Liver (tissue), 3 donors: ENCODE measurements around the gene HASPIN.

Experiments used
- JUND ChIP-seq, 2 donors: IDR thresholded peaks; 2 replicates each; pipeline ENCODE4 v1.6.1; 2016; ENCODE audit warnings: antibody characterized with exemption in 2 of 2
- REST ChIP-seq: IDR thresholded peaks from 2 replicates; pipeline ENCODE4 v1.6.1; 2016; ENCODE audit warnings: antibody characterized with exemption, mild to moderate bottlenecking
- TAF1 ChIP-seq: conservative IDR thresholded peaks from 2 replicates; pipeline ENCODE4 v1.6.1; 2016; ENCODE audit warnings: antibody characterized with exemption, mild to moderate bottlenecking
- TF ChIP-seq, protein P1 (sequence below): fragments of 150-350 bp; IDR thresholded peaks from 2 replicates; pipeline ENCODE4 v1.5.1; 2017; ENCODE audit warnings: improper control_type of control experiment, low read depth, low read length; ENCODE audit not compliant: missing input control
- TF ChIP-seq, protein P2 (sequence below): IDR thresholded peaks from 2 replicates; pipeline ENCODE4 v1.6.1; 2016; ENCODE audit warnings: antibody characterized with exemption
- donor health status: healthy.
- donor health status: healthy.

DNA sequence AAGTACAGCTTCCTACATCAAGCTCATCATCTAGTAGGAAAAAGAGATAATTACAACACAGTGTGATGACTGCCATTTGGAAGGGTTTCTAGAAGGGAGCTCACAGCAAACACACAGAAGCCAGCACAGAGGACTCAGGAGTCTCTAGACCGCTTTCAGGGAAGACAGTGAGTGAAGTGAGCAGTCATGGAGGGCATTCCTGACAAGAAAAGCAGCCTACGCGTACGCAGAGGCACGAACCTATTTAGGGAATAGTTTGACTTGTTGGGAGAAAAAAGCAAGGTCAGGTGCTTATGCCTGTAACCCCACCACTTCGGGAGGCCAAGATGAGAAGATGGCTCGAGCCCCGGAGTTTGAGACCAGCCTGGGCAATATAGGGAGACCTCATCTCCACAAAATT is 8.4 kb upstream of the HASPIN start:
- TF ChIP-seq, protein P1, sequence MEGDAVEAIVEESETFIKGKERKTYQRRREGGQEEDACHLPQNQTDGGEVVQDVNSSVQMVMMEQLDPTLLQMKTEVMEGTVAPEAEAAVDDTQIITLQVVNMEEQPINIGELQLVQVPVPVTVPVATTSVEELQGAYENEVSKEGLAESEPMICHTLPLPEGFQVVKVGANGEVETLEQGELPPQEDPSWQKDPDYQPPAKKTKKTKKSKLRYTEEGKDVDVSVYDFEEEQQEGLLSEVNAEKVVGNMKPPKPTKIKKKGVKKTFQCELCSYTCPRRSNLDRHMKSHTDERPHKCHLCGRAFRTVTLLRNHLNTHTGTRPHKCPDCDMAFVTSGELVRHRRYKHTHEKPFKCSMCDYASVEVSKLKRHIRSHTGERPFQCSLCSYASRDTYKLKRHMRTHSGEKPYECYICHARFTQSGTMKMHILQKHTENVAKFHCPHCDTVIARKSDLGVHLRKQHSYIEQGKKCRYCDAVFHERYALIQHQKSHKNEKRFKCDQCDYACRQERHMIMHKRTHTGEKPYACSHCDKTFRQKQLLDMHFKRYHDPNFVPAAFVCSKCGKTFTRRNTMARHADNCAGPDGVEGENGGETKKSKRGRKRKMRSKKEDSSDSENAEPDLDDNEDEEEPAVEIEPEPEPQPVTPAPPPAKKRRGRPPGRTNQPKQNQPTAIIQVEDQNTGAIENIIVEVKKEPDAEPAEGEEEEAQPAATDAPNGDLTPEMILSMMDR: no peak
- TF ChIP-seq, protein P2, sequence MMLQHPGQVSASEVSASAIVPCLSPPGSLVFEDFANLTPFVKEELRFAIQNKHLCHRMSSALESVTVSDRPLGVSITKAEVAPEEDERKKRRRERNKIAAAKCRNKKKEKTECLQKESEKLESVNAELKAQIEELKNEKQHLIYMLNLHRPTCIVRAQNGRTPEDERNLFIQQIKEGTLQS: no peak
- TF ChIP-seq REST (no peak), JUND (IDR thresholded peaks at IDR 0.05) (no peak), TAF1 (no peak)
